HL-60 (cell line): ENCODE measurements around the gene CCDC192.

Experiments
- DNase-seq, 2 experiments: peaks; one replicate each; pipeline ENCODE4 v3.0.0-alpha.2; 2010 to 2020; ENCODE audit warnings: low read depth in 1 of 2, low spot score in 1 of 2
- H3K27ac ChIP-seq: fragments of 250-450 bp; sonication (Bioruptor Pico); replicated peaks from 2 replicates; pipeline ENCODE4 v1.5.1; 2020; ENCODE audit warnings: mild to moderate bottlenecking, moderate library complexity
- H3K27me3 ChIP-seq: fragments of 250-450 bp; sonication (Bioruptor Pico); 2 replicates; pipeline ENCODE4 v1.5.1; 2021; ENCODE audit warnings: mild to moderate bottlenecking, moderate library complexity; ENCODE audit not compliant: insufficient read depth, poor library complexity, severe bottlenecking
- H3K4me3 ChIP-seq: replicated peaks from 2 replicates; pipeline ENCODE4 v1.5.1; 2011; ENCODE audit warnings: mild to moderate bottlenecking, control low read depth, low read length; ENCODE audit not compliant: insufficient read depth
- GABPA ChIP-seq: IDR thresholded peaks from 2 replicates; pipeline ENCODE4 v1.6.1; 2012; ENCODE audit warnings: low read depth
- POLR2AphosphoS5 ChIP-seq: IDR thresholded peaks from 2 replicates; pipeline ENCODE4 v1.6.1; 2012; ENCODE audit warnings: low read depth
- SPI1 ChIP-seq: IDR thresholded peaks from 2 replicates; pipeline ENCODE4 v1.6.1; 2012; ENCODE audit warnings: low read depth, mild to moderate bottlenecking, borderline replicate concordance
- TF ChIP-seq, protein P1 (sequence below): IDR thresholded peaks from 2 replicates; pipeline ENCODE4 v1.6.1; 2012; ENCODE audit warnings: low read depth; ENCODE audit not compliant: insufficient replicate concordance
- TF ChIP-seq, protein P2 (sequence below): IDR thresholded peaks from one replicate; pipeline ENCODE4 v1.5.1; 2011; ENCODE audit warnings: low read length, control low read depth, inconsistent platforms; ENCODE audit not compliant: insufficient read depth

Gene CCDC192

GRCh38 chr5:127931396-127931795, 228.2 kb downstream of the CCDC192 start:
- Histone ChIP-seq H3K27me3 (no peaks in the 10 kb centered on the region), H3K27ac (no peak overlapping the region)
- no peak for DNase-seq

GRCh38 chr5:127933348-127933747, 230.2 kb downstream of the CCDC192 start:
- H3K27ac ChIP-seq, result no peak overlapping the region
- H3K27me3 ChIP-seq, result no peaks in the 10 kb centered on the region
- H3K4me3 ChIP-seq, result no peak overlapping the region
- TF ChIP-seq, protein P1, sequence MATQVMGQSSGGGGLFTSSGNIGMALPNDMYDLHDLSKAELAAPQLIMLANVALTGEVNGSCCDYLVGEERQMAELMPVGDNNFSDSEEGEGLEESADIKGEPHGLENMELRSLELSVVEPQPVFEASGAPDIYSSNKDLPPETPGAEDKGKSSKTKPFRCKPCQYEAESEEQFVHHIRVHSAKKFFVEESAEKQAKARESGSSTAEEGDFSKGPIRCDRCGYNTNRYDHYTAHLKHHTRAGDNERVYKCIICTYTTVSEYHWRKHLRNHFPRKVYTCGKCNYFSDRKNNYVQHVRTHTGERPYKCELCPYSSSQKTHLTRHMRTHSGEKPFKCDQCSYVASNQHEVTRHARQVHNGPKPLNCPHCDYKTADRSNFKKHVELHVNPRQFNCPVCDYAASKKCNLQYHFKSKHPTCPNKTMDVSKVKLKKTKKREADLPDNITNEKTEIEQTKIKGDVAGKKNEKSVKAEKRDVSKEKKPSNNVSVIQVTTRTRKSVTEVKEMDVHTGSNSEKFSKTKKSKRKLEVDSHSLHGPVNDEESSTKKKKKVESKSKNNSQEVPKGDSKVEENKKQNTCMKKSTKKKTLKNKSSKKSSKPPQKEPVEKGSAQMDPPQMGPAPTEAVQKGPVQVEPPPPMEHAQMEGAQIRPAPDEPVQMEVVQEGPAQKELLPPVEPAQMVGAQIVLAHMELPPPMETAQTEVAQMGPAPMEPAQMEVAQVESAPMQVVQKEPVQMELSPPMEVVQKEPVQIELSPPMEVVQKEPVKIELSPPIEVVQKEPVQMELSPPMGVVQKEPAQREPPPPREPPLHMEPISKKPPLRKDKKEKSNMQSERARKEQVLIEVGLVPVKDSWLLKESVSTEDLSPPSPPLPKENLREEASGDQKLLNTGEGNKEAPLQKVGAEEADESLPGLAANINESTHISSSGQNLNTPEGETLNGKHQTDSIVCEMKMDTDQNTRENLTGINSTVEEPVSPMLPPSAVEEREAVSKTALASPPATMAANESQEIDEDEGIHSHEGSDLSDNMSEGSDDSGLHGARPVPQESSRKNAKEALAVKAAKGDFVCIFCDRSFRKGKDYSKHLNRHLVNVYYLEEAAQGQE, result no peak
- TF ChIP-seq GABPA (no peak), SPI1 (no peak), POLR2AphosphoS5 (no peak)
- TF ChIP-seq, protein P2, sequence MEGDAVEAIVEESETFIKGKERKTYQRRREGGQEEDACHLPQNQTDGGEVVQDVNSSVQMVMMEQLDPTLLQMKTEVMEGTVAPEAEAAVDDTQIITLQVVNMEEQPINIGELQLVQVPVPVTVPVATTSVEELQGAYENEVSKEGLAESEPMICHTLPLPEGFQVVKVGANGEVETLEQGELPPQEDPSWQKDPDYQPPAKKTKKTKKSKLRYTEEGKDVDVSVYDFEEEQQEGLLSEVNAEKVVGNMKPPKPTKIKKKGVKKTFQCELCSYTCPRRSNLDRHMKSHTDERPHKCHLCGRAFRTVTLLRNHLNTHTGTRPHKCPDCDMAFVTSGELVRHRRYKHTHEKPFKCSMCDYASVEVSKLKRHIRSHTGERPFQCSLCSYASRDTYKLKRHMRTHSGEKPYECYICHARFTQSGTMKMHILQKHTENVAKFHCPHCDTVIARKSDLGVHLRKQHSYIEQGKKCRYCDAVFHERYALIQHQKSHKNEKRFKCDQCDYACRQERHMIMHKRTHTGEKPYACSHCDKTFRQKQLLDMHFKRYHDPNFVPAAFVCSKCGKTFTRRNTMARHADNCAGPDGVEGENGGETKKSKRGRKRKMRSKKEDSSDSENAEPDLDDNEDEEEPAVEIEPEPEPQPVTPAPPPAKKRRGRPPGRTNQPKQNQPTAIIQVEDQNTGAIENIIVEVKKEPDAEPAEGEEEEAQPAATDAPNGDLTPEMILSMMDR, result no peak
- no peak for DNase-seq

More at GRCh38 chr5:127931396-127931795, 228.2 kb downstream of the CCDC192 start:
- no peak overlapping the region for H3K4me3 ChIP-seq
- TF ChIP-seq GABPA (no peak), SPI1 (no peak), POLR2AphosphoS5 (no peak)
- TF ChIP-seq, protein P1, result no peak
- TF ChIP-seq, protein P2, result no peak

DNA sequence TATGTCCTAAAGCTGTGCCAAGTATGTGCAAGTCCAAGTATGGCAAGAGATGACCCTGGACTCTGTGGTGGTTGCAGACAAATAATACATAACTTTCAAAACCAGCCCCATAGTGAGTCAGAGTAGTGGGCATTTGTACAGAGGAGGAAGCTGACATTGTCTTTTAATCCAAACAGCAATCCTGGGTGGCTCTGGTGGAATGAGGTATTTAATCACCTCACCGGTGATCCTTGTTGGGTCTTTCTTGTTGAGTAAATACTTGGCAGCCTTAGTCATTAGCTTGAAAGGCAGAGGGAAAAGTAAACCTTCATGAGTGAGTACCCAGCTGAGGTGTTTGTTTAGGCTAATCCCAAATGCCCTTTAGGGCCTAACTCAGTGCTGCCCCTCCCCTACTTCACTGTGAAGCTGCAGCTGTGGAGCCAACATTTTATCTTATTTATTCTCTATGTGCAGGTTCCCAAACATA, 231.6 kb downstream of the CCDC192 start:
- Histone ChIP-seq H3K4me3 (no peak overlapping the region), H3K27ac (no peak overlapping the region), H3K27me3 (no peaks in the 10 kb centered on the region)
- TF ChIP-seq SPI1 (no peak), GABPA (no peak), POLR2AphosphoS5 (no peak)
- TF ChIP-seq, protein P2, result no peak
- TF ChIP-seq, protein P1, result no peak
- no peak for DNase-seq
